Measurements from ENCODE around the gene INPP1. TPM values are rescaled to one million over a fixed set of nuclear protein-coding genes. Genes with fewer than 3 reads are reported as not detected.
A peak's percentile ranks its signal among the peaks of the same experiment; 100 is the strongest.
"Not testable (repeated sequence)": the region's sequence is repeated elsewhere in the genome, so short reads cannot be mapped to it uniquely, and the experiment has no call there.

INPP1 gene
- total RNA-seq, 1 donor from 2014 or later, result 11.0 TPM

GRCh38 chr2:190328573-190329147 lies 14.7 kb upstream of the INPP1 start:
- no peak for DNase-seq (ENCODE audit: low spot score in 2 of 2)
- FAIRE-seq, result peak; percentile 49

GRCh38 chr2:190333395-190333794 lies 10.0 kb upstream of the INPP1 start:
- no peak for DNase-seq (ENCODE audit: low spot score in 2 of 2)
- FAIRE-seq, result no peak

- FAIRE-seq (no peak), DNase-seq (ENCODE audit: low spot score in 2 of 2) (no peak)
Measured at GRCh38 chr2:190333928-190334327, 9.5 kb upstream of the INPP1 start.

- no peak for DNase-seq (ENCODE audit: low spot score in 2 of 2)
- no peak for FAIRE-seq
Measured at GRCh38 chr2:190334479-190335224, 8.7 kb upstream of the INPP1 start.

- no peak for FAIRE-seq
- DNase-seq (ENCODE audit: low spot score in 2 of 2), result no peak
Measured at GRCh38 chr2:190335225-190335559, 8.2 kb upstream of the INPP1 start.

- not testable (repeated sequence) for DNase-seq (ENCODE audit: low spot score in 2 of 2); FAIRE-seq
Measured at GRCh38 chr2:190335584-190335983, 7.8 kb upstream of the INPP1 start.

GRCh38 chr2:190336420-190336819 lies 7.0 kb upstream of the INPP1 start:
- DNase-seq (ENCODE audit: low spot score in 2 of 2), result no peak
- no peak for FAIRE-seq

- no peak for FAIRE-seq
- no peak for DNase-seq (ENCODE audit: low spot score in 2 of 2)
Measured at GRCh38 chr2:190338453-190338852, 4.9 kb upstream of the INPP1 start.

- no peak for FAIRE-seq
- no peak for DNase-seq (ENCODE audit: low spot score in 2 of 2)
Measured at GRCh38 chr2:190339394-190339793, 4.0 kb upstream of the INPP1 start.

GRCh38 chr2:190340369-190340768 lies 3.0 kb upstream of the INPP1 start:
- no peak for DNase-seq (ENCODE audit: low spot score in 2 of 2)
- no peak for FAIRE-seq

GRCh38 chr2:190342611-190343010 lies 778 bp upstream of the INPP1 start:
- FAIRE-seq, result no peak
- no peak for DNase-seq (ENCODE audit: low spot score in 2 of 2)

- FAIRE-seq, result no peak
- no peak for DNase-seq (ENCODE audit: low spot score in 2 of 2)
Measured at GRCh38 chr2:190343089-190343535, 277 bp upstream of the INPP1 start.

GRCh38 chr2:190344276-190344827 lies 963 bp downstream of the INPP1 start:
- FAIRE-seq (no peak), DNase-seq (ENCODE audit: low spot score in 2 of 2) (peak; percentile 55 to 65)

GRCh38 chr2:190350371-190350770 lies 7.0 kb downstream of the INPP1 start:
- FAIRE-seq (no peak), DNase-seq (ENCODE audit: low spot score in 2 of 2) (no peak)

- no peak for DNase-seq (ENCODE audit: low spot score in 2 of 2)
- FAIRE-seq, result no peak
Measured at GRCh38 chr2:190351955-190352354, 8.6 kb downstream of the INPP1 start.

- FAIRE-seq (no peak), DNase-seq (ENCODE audit: low spot score in 2 of 2) (no peak)
Measured at GRCh38 chr2:190352668-190353536, 9.5 kb downstream of the INPP1 start.

GRCh38 chr2:190353537-190353899 lies 10.1 kb downstream of the INPP1 start:
- DNase-seq (ENCODE audit: low spot score in 2 of 2) (no peak), FAIRE-seq (no peak)

GRCh38 chr2:190354003-190354690 lies 10.8 kb downstream of the INPP1 start:
- DNase-seq (ENCODE audit: low spot score in 2 of 2) (no peak), FAIRE-seq (no peak)

GRCh38 chr2:190355968-190356644 lies 12.7 kb downstream of the INPP1 start:
- FAIRE-seq, result no peak
- no peak for DNase-seq (ENCODE audit: low spot score in 2 of 2)

- FAIRE-seq, result no peak
- no peak for DNase-seq (ENCODE audit: low spot score in 2 of 2)
Measured at GRCh38 chr2:190357600-190357999, 14.2 kb downstream of the INPP1 start.

Data from frontal cortex (tissue), 4 donors.